H9 (cell line): ENCODE measurements around the gene PGM2. TPM values are rescaled to one million over a fixed set of nuclear protein-coding genes. Genes with fewer than 3 reads are reported as not detected.

Experiments used
- DNase-seq: peaks from one replicate; pipeline ENCODE4 v3.0.0-alpha.2; 2017
- H2AFZ ChIP-seq: one replicate; pipeline ENCODE4 v1.6.1; 2013; ENCODE audit warnings: mild to moderate bottlenecking, low read length, control low read depth, moderate library complexity
- H2AK5ac ChIP-seq: 2 replicates; pipeline ENCODE4 v1.6.1; 2013; ENCODE audit warnings: low read length, control low read depth, mixed read lengths; ENCODE audit not compliant: insufficient read length
- H2BK120ac ChIP-seq: one replicate; pipeline ENCODE4 v1.6.1; 2013; ENCODE audit warnings: low read depth, mild to moderate bottlenecking, low read length, control low read depth, inconsistent platforms; ENCODE audit not compliant: poor library complexity, severe bottlenecking
- H2BK12ac ChIP-seq: 2 replicates; pipeline ENCODE4 v1.6.1; 2013; ENCODE audit warnings: low read length, control low read depth, mixed read lengths, low read depth; ENCODE audit not compliant: insufficient read length
- H2BK15ac ChIP-seq: 2 replicates; pipeline ENCODE4 v1.6.1; 2013; ENCODE audit warnings: low read depth, low read length, control low read depth
- H2BK20ac ChIP-seq: one replicate; pipeline ENCODE4 v1.6.1; 2013; ENCODE audit warnings: low read depth, mild to moderate bottlenecking, low read length, control low read depth, inconsistent platforms; ENCODE audit not compliant: poor library complexity, severe bottlenecking
- H2BK5ac ChIP-seq: 2 replicates; pipeline ENCODE4 v1.6.1; 2013; ENCODE audit warnings: low read length, control low read depth, mixed read lengths; ENCODE audit not compliant: insufficient read length
- H3K14ac ChIP-seq: 2 replicates; pipeline ENCODE4 v1.6.1; 2013; ENCODE audit warnings: low read length, control low read depth; ENCODE audit not compliant: insufficient read depth
- H3K18ac ChIP-seq: 2 replicates; pipeline ENCODE4 v1.6.1; 2013; ENCODE audit warnings: low read depth, mild to moderate bottlenecking, mixed read lengths, low read length, control low read depth; ENCODE audit not compliant: insufficient read length
- H3K23ac ChIP-seq: 2 replicates; pipeline ENCODE4 v1.6.1; 2013; ENCODE audit warnings: low read length, control low read depth, mixed read lengths, low read depth; ENCODE audit not compliant: insufficient read length
- H3K23me2 ChIP-seq: 2 replicates; pipeline ENCODE4 v1.6.1; 2013; ENCODE audit warnings: low read depth, mild to moderate bottlenecking, mixed read lengths, low read length, control low read depth; ENCODE audit not compliant: insufficient read length, poor library complexity, severe bottlenecking
- H3K27ac ChIP-seq: 2 replicates; pipeline ENCODE4 v1.5.1; 2013; ENCODE audit warnings: low read length, control low read depth, mixed read lengths, low read depth; ENCODE audit not compliant: insufficient read length
- H3K27me3 ChIP-seq: 2 replicates; pipeline ENCODE4 v1.6.1; 2013; ENCODE audit warnings: low read length, control low read depth, inconsistent platforms; ENCODE audit not compliant: insufficient read depth
- H3K4ac ChIP-seq: 2 replicates; pipeline ENCODE4 v1.6.1; 2013; ENCODE audit warnings: low read depth, mild to moderate bottlenecking, control low read depth, inconsistent platforms, low read length, moderate library complexity
- H3K4me1 ChIP-seq: 2 replicates; pipeline ENCODE4 v1.6.1; 2013; ENCODE audit warnings: low read length, control low read depth, inconsistent platforms; ENCODE audit not compliant: insufficient read depth
- H3K4me2 ChIP-seq: 2 replicates; pipeline ENCODE4 v1.6.1; 2013; ENCODE audit warnings: low read length, control low read depth, mixed read lengths; ENCODE audit not compliant: insufficient read length, insufficient read depth
- H3K56ac ChIP-seq: 2 replicates; pipeline ENCODE4 v1.6.1; 2013; ENCODE audit warnings: low read depth, mild to moderate bottlenecking, mixed read lengths, low read length, control low read depth; ENCODE audit not compliant: insufficient read length
- H3K79me1 ChIP-seq: 2 replicates; pipeline ENCODE4 v1.6.1; 2013; ENCODE audit warnings: low read depth, mild to moderate bottlenecking, moderate library complexity, low read length, control low read depth, inconsistent platforms; ENCODE audit not compliant: insufficient read depth, poor library complexity, severe bottlenecking
- H3K79me2 ChIP-seq: 2 replicates; pipeline ENCODE4 v1.6.1; 2013; ENCODE audit warnings: low read length, control low read depth, inconsistent platforms; ENCODE audit not compliant: insufficient read depth
- H3K9ac ChIP-seq: 2 replicates; pipeline ENCODE4 v1.6.1; 2013; ENCODE audit warnings: low read length, control low read depth, mixed read lengths; ENCODE audit not compliant: insufficient read length; ENCODE audit errors: extremely low read depth
- H3K9me3 ChIP-seq: one replicate; pipeline ENCODE4 v1.6.1; 2013; ENCODE audit warnings: low read depth, low read length, inconsistent platforms; ENCODE audit not compliant: control insufficient read depth
- H3T11ph ChIP-seq: one replicate; pipeline ENCODE4 v1.6.1; 2013; ENCODE audit warnings: mild to moderate bottlenecking, low read length, control low read depth, inconsistent platforms
- H4K20me1 ChIP-seq: one replicate; pipeline ENCODE4 v1.6.1; 2013; ENCODE audit not compliant: control insufficient read depth, insufficient read length, insufficient read depth
- H4K5ac ChIP-seq: 2 replicates; pipeline ENCODE4 v1.6.1; 2013; ENCODE audit warnings: low read depth, mild to moderate bottlenecking, mixed read lengths, low read length, control low read depth; ENCODE audit not compliant: insufficient read length
- H4K8ac ChIP-seq: replicated peaks from 2 replicates; pipeline ENCODE4 v1.6.1; 2013; ENCODE audit warnings: low read length, control low read depth, mixed read lengths, low read depth; ENCODE audit not compliant: insufficient read length
- H4K91ac ChIP-seq: 2 replicates; pipeline ENCODE4 v1.6.1; 2013; ENCODE audit warnings: low read depth, mild to moderate bottlenecking, moderate library complexity, mixed read lengths, low read length, control low read depth; ENCODE audit not compliant: insufficient read length
- H3K27ac Mint-ChIP-seq, 3 experiments: 2 replicates in 2 of 3; 3 replicates in 1 of 3; pipeline ENCODE4 v1.8.0; 2020 to 2021; ENCODE audit warnings: mixed read lengths in 3 of 3, mild to moderate bottlenecking in 1 of 3, moderate library complexity in 1 of 3
- H3K27me3 Mint-ChIP-seq: 2 replicates; pipeline ENCODE4 v1.8.0; 2021; ENCODE audit warnings: low read depth, mild to moderate bottlenecking, moderate library complexity, mixed read lengths
- H3K36me3 Mint-ChIP-seq, 3 experiments: 2 replicates in 2 of 3; 3 replicates in 1 of 3; pipeline ENCODE4 v1.8.0; 2020 to 2021; ENCODE audit warnings: low read depth in 3 of 3, mixed read lengths in 3 of 3; ENCODE audit not compliant: insufficient read depth in 1 of 3
- H3K4me1 Mint-ChIP-seq, 2 experiments: 2 replicates each; pipeline ENCODE4 v1.8.0; 2020; ENCODE audit warnings: mixed read lengths in 2 of 2
- H3K4me3 Mint-ChIP-seq, 2 experiments: 2 replicates in 1 of 2; 3 replicates in 1 of 2; pipeline ENCODE4 v1.8.0; 2020 to 2021; ENCODE audit warnings: mild to moderate bottlenecking in 2 of 2, mixed read lengths in 2 of 2, moderate library complexity in 1 of 2
- H3K9me3 Mint-ChIP-seq, 2 experiments: 2 replicates in 1 of 2; 3 replicates in 1 of 2; pipeline ENCODE4 v1.8.0; 2020; ENCODE audit warnings: mild to moderate bottlenecking in 2 of 2, mixed read lengths in 2 of 2, moderate library complexity in 1 of 2
- CTCF ChIP-seq: fragments of 200-600 bp; sonication (generic); conservative IDR thresholded peaks from 3 replicates; pipeline ENCODE4 v1.8.0; 2021; ENCODE audit warnings: antibody characterized with exemption, mild to moderate bottlenecking
- WGBS: extraction: QIAGEN DNeasy Blood & Tissue Kit; methylation state at CpG from one replicate; pipeline ENCODE4 v1.1.7; 2013; ENCODE audit warnings: missing lambda C conversion rate, low lambda C conversion rate, mixed read lengths; ENCODE audit not compliant: insufficient read length; ENCODE audit errors: extremely low coverage; 5-methylcytosine and 5-hydroxymethylcytosine counted together
- total RNA-seq: library from RNA; stranded (reverse); gene quantifications from 2 replicates; pipeline ENCODE4 v1.2.1, GENCODE V29; 2021

PGM2 gene
- total RNA-seq, 1 experiment from 2014 or later: 26.6 TPM

GRCh38 chr4:37835031-37835430 is 8.5 kb downstream of the PGM2 start:
- no peak overlapping the region for H3K4me2 ChIP-seq
- H4K91ac ChIP-seq: no peak overlapping the region
- no peak overlapping the region for H3K4ac ChIP-seq
- no peak overlapping the region for H3K23ac ChIP-seq
- H3K27me3 ChIP-seq: no peaks in the 10 kb centered on the region
- no peak overlapping the region for H3K14ac ChIP-seq
- no peak overlapping the region for H3K9ac ChIP-seq
- H2BK20ac ChIP-seq: no peak overlapping the region
- DNase-seq: no peak
- no peaks in the 10 kb centered on the region for H3K4me1 ChIP-seq
- no peak overlapping the region for H2BK5ac ChIP-seq
- no peaks in the 10 kb centered on the region for H3K23me2 ChIP-seq
- WGBS: no CpG with 5 or more reads among the region's 5 CpGs
- no peak overlapping the region for H3K27ac Mint-ChIP-seq
- H3K4me1 Mint-ChIP-seq: no peaks in the 10 kb centered on the region
- peaks cover 14 to 39% (median 25%) of the 10 kb centered on the region in 3 experiments; a peak in 6 of 7 replicates for H3K36me3 Mint-ChIP-seq
- H3K27ac ChIP-seq: no peak overlapping the region
- no peak overlapping the region for H4K5ac ChIP-seq
- no peaks in the 10 kb centered on the region for H3K9me3 ChIP-seq
- no peak overlapping the region for H2AFZ ChIP-seq
- no peak overlapping the region for H3T11ph ChIP-seq
- no peak overlapping the region for H2BK120ac ChIP-seq
- no peak overlapping the region for H4K8ac ChIP-seq
- no peak for TF ChIP-seq CTCF
- H2BK12ac ChIP-seq: no peak overlapping the region
- H3K56ac ChIP-seq: no peak overlapping the region
- no peaks in the 10 kb centered on the region for H4K20me1 ChIP-seq
- H3K18ac ChIP-seq: no peak overlapping the region
- H2BK15ac ChIP-seq: no peak overlapping the region
- no peaks in the 10 kb centered on the region for H3K79me2 ChIP-seq
- no peaks in the 10 kb centered on the region for H3K27me3 Mint-ChIP-seq
- H3K79me1 ChIP-seq: no peaks in the 10 kb centered on the region
- no peak overlapping the region for H3K4me3 Mint-ChIP-seq
- no peak overlapping the region for H2AK5ac ChIP-seq
- no peaks in the 10 kb centered on the region for H3K9me3 Mint-ChIP-seq
